Measurements from ENCODE around the gene HOXD3. TPM values are rescaled to one million over a fixed set of nuclear protein-coding genes. Genes with fewer than 3 reads are reported as not detected.
A peak's percentile ranks its signal among the peaks of the same experiment; 100 is the strongest.

Gene HOXD3
- total and polyA plus RNA-seq, 12 donors = 2.0 to 41.3 (median 10.6) TPM

DNA sequence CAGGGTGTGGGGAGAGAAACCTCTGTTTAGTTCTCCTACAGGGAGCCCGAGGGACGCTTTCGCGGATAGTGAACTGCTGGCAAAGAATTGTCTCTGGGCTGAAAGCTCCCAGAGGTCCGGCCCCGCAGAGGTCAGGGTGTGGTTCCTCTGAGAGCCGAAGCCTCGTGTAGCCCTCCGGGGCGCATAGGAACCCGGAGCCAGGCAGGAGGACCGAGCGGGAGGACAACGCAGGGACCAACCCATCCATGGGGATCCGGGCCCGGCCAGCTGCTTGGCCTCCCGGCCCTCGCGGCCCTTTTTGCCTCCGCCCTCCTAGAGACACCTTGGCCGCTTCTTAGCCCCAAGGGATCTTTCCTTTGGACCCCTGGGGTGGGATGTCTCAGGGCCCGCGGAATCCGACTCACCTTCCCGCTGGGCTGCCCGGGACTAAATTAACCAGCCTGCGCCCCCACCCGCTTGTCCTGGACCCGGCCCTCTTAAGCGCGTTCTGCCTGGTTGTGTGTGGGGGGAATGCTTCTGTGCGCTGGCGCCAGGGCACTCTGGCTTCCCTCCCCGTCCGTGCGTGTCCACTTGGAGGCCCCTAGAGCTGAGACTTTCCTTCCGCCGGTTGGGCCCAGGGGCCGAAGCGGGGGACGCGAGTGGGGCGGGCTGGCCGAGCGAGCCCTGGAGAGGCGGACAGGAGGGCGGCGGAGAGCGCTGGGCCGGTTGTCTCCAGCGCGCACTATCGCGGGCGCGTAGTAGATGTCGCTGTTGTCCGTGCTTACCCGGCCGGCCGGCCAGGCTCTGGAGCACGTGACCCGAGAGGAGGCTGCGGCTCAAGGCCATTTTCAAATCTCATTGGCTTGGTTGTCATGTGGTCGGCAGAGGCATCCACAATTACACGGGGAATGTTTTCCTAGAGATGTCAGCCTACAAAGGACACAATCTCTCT is 41.0 kb upstream of the HOXD3 start, which contains the start of gene HOXD10:
HOXD10 (plus strand) TSS at position 896 of the 931 bp plus-strand sequence. CDS start 56 bp downstream, outside the sequence.
- H3K4me3 ChIP-seq = peak within 1 kb of the TSS in 1 of 4 donors; percentile 12
- TF ChIP-seq, protein P1, sequence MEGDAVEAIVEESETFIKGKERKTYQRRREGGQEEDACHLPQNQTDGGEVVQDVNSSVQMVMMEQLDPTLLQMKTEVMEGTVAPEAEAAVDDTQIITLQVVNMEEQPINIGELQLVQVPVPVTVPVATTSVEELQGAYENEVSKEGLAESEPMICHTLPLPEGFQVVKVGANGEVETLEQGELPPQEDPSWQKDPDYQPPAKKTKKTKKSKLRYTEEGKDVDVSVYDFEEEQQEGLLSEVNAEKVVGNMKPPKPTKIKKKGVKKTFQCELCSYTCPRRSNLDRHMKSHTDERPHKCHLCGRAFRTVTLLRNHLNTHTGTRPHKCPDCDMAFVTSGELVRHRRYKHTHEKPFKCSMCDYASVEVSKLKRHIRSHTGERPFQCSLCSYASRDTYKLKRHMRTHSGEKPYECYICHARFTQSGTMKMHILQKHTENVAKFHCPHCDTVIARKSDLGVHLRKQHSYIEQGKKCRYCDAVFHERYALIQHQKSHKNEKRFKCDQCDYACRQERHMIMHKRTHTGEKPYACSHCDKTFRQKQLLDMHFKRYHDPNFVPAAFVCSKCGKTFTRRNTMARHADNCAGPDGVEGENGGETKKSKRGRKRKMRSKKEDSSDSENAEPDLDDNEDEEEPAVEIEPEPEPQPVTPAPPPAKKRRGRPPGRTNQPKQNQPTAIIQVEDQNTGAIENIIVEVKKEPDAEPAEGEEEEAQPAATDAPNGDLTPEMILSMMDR (IDR thresholded peaks at IDR 0.05) = peak in 3 of 6 experiments; percentile 4 to 24 (median 6)
- no peak for TF ChIP-seq POLR2A (IDR thresholded peaks at IDR 0.05)
- no peak within 1 kb of the TSS for H3K27ac ChIP-seq
- H3K36me3 ChIP-seq (replicated peaks in 1 of 2) = no peaks in the 10 kb centered on the region
- H3K4me1 ChIP-seq (replicated peaks in 1 of 2) = no peaks in the 10 kb centered on the region
- intact Hi-C loops (cut with DNase I) = no loop called here
- peaks cover 95% of the 10 kb centered on the region for H3K27me3 ChIP-seq
- no peaks in the 10 kb centered on the region for H3K9me3 ChIP-seq (replicated peaks in 1 of 3)
- WGBS, 4 donors = 17 to 38% (median 20%) methylated on average over 14 to 66 of the region's 66 CpGs
- DNase-seq = peak in 3 of 7 donors; percentile 46 to 63 (median 49)

DNA sequence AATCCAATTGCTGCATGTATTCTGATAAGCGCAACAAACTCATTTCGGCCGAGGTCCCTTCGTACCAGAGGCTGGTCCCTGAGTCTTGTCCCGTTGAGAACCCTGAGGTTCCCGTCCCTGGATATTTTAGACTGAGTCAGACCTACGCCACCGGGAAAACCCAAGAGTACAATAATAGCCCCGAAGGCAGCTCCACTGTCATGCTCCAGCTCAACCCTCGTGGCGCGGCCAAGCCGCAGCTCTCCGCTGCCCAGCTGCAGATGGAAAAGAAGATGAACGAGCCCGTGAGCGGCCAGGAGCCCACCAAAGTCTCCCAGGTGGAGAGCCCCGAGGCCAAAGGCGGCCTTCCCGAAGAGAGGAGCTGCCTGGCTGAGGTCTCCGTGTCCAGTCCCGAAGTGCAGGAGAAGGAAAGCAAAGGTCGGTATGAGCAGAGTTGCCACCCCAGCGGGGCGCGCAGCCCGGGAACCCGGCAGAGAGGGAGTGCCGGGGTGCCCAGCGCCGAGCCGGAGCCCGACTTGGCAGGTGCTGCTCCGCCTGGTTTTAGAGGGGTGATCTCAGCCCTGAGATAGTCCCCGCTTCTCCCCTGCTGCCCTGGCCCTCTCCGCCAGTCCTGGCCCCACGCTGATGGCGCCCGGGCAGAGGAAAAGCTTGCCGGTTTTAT is 39.8 kb upstream of the HOXD3 start:
- no peak overlapping the region for H3K4me3 ChIP-seq
- H3K9me3 ChIP-seq (replicated peaks in 1 of 3) = no peaks in the 10 kb centered on the region
- TF ChIP-seq, protein P1 (IDR thresholded peaks at IDR 0.05) = no peak
- TF ChIP-seq POLR2A (IDR thresholded peaks at IDR 0.05) = no peak
- intact Hi-C loops (cut with DNase I) = no loop called here
- no peaks in the 10 kb centered on the region for H3K36me3 ChIP-seq (replicated peaks in 1 of 2)
- H3K4me1 ChIP-seq (replicated peaks in 1 of 2) = peaks cover 0 to 8% of the 10 kb centered on the region in 2 donors
- 26 to 40% (median 32%) methylated on average over 25 to 40 of the region's 40 CpGs for WGBS, 4 donors
- DNase-seq = no peak
- H3K27ac ChIP-seq = no peak overlapping the region
- H3K27me3 ChIP-seq = peaks cover 91% of the 10 kb centered on the region

DNA sequence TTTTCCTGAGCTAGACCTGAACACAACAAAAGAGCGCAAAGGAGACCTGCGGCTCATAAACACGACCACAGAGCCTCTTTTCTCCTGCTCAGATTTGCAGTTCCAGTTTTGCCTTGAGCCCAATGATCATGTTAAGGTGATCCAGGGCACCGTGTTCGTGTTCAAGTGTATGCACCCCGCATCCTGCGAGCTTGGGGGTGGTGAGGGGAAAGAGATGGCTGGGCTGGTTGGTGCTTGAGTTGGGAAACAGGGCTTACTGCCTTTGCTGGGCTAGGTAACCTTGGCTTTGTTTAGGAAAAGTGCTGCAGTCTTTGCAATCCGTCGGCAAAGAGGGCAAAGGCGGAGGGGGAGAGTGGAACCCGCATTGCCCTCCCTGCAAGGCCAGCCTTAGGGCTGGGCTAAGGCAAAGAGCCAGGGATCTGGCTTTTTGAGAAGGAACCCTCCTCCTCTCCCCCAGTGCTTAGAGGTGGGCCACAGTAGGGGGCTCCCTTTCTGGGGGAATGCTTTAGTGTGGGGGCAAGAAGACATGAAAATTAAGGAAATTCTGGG is 39.2 kb upstream of the HOXD3 start:
- no peak for TF ChIP-seq POLR2A (IDR thresholded peaks at IDR 0.05)
- TF ChIP-seq, protein P1 (IDR thresholded peaks at IDR 0.05) = no peak
- Histone ChIP-seq H3K36me3 (replicated peaks in 1 of 2) (no peaks in the 10 kb centered on the region), H3K9me3 (replicated peaks in 1 of 3) (no peaks in the 10 kb centered on the region), H3K4me1 (replicated peaks in 1 of 2) (peaks cover 0 to 10% of the 10 kb centered on the region in 2 donors), H3K4me3 (no peak overlapping the region), H3K27ac (no peak overlapping the region), H3K27me3 (peaks cover 85% of the 10 kb centered on the region)
- no peak for DNase-seq
- intact Hi-C loops (cut with DNase I) = no loop called here
- 28 to 35% (median 28%) methylated on average over 10 to 11 of the region's 11 CpGs for WGBS, 4 donors
